Left lung (tissue), 10 donors: ENCODE data around the gene C13orf46. TPM values are rescaled to one million over a fixed set of nuclear protein-coding genes. Genes with fewer than 3 reads are reported as not detected.

Experiments
- ATAC-seq: fragments of 200-7000 bp; cut with Tn5 transposase; one replicate; pipeline ENCODE4 v1.9.1; 2020; ENCODE audit warnings: moderate library complexity
- DNase-seq, 4 donors: peaks; one replicate each; pipeline ENCODE4 v3.0.0-alpha.2; 2013 to 2020
- H3K27ac ChIP-seq, 2 donors: fragments of 200-600 bp; sonication (generic) in 1 of 2; one replicate each; pipeline versions ENCODE4 v1.5.0 to v1.8.0; 2020 to 2021
- H3K27me3 ChIP-seq, 2 donors: fragments of 200-600 bp; sonication (generic) in 1 of 2; one replicate each; pipeline versions ENCODE4 v1.5.0 to v1.8.0; 2020 to 2021
- H3K36me3 ChIP-seq, 2 donors: fragments of 200-600 bp; sonication (generic) in 1 of 2; one replicate each; pipeline versions ENCODE4 v1.5.0 to v1.8.0; 2020 to 2021
- H3K4me1 ChIP-seq, 2 donors: fragments of 200-600 bp; one replicate each; pipeline ENCODE4 v1.8.0; 2021
- H3K4me3 ChIP-seq, 2 donors: fragments of 200-600 bp; sonication (generic) in 1 of 2; one replicate each; pipeline versions ENCODE4 v1.5.0 to v1.8.0; 2020 to 2021; ENCODE audit warnings: mild to moderate bottlenecking in 1 of 2
- H3K9me3 ChIP-seq, 2 donors: fragments of 200-600 bp; sonication (generic) in 1 of 2; one replicate each; pipeline versions ENCODE4 v1.5.0 to v1.8.0; 2020 to 2021
- intact Hi-C, 2 donors: fragments of 100-400 bp; cut with DNase I; formaldehyde crosslinking; loops; one replicate each; pipeline versions ENCODE4 v1.11.2 to v1.14.2; 2022
- polyA plus RNA-seq, 6 donors: library from polyadenylated mRNA; unstranded; fragments of 120-200 nt; gene quantifications; one replicate each; pipeline ENCODE4 v1.2.1, GENCODE V29; 2013; ENCODE audit not compliant: insufficient read length in 6 of 6
- total RNA-seq, 2 donors: library from RNA; stranded (reverse); fragmentation: NEBNext Ultra II Directional; extraction: Animal tissue kit (Norgen Biotek cat#: 25700); gene quantifications; one replicate each; pipeline ENCODE4 v1.2.1, GENCODE V29; 2021
- TF ChIP-seq, protein P1 (sequence below), 2 donors: fragments of 200-600 bp; sonication (generic) in 1 of 2; IDR thresholded peaks; one replicate each; pipeline versions ENCODE4 v1.5.0 to v1.8.0; 2021; ENCODE audit warnings: antibody characterized with exemption in 2 of 2
- donor health status: DM: no; HTN: yes; CAD: no.
- donor health status: DM: no; HTN: no; CAD: no.

The C13orf46 gene
- total and polyA plus RNA-seq, 8 donors = 0.10 to 7.5 (median 0.29) TPM

GRCh38 chr13:113974304-113975281 is 717 bp upstream of the C13orf46 start:
- no peak overlapping the region for H3K4me3 ChIP-seq
- DNase-seq (peak in 2 of 4 donors; percentile 25 to 73), ATAC-seq (no peak)
- intact Hi-C loops = no loop called here
- peaks cover 0 to 46% of the 10 kb centered on the region in 2 donors for H3K36me3 ChIP-seq
- H3K4me1 ChIP-seq = peaks cover 0 to 6% of the 10 kb centered on the region in 2 donors
- H3K27ac ChIP-seq = no peak overlapping the region
- H3K9me3 ChIP-seq = no peaks in the 10 kb centered on the region
- TF ChIP-seq, protein P1, sequence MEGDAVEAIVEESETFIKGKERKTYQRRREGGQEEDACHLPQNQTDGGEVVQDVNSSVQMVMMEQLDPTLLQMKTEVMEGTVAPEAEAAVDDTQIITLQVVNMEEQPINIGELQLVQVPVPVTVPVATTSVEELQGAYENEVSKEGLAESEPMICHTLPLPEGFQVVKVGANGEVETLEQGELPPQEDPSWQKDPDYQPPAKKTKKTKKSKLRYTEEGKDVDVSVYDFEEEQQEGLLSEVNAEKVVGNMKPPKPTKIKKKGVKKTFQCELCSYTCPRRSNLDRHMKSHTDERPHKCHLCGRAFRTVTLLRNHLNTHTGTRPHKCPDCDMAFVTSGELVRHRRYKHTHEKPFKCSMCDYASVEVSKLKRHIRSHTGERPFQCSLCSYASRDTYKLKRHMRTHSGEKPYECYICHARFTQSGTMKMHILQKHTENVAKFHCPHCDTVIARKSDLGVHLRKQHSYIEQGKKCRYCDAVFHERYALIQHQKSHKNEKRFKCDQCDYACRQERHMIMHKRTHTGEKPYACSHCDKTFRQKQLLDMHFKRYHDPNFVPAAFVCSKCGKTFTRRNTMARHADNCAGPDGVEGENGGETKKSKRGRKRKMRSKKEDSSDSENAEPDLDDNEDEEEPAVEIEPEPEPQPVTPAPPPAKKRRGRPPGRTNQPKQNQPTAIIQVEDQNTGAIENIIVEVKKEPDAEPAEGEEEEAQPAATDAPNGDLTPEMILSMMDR (IDR thresholded peaks at IDR 0.05) = no peak
- H3K27me3 ChIP-seq = no peaks in the 10 kb centered on the region

GRCh38 chr13:113972451-113973217 is 1.2 kb downstream of the C13orf46 start:
- intact Hi-C loops = no loop called here
- Histone ChIP-seq H3K9me3 (no peaks in the 10 kb centered on the region), H3K4me3 (no peak overlapping the region), H3K27me3 (no peaks in the 10 kb centered on the region), H3K36me3 (peaks cover 0 to 26% of the 10 kb centered on the region in 2 donors), H3K27ac (no peak overlapping the region), H3K4me1 (peaks cover 0 to 6% of the 10 kb centered on the region in 2 donors)
- ATAC-seq (no peak), DNase-seq (peak in 1 of 4 donors; percentile 25)
- TF ChIP-seq, protein P1 (IDR thresholded peaks at IDR 0.05) = no peak

- DNase-seq = peak in 2 of 4 donors; percentile 25 to 78
- Histone ChIP-seq H3K9me3 (no peaks in the 10 kb centered on the region), H3K27ac (peak overlapping the region; percentile 72 to 74), H3K4me1 (peaks cover 0 to 6% of the 10 kb centered on the region in 2 donors), H3K4me3 (no peak overlapping the region), H3K27me3 (no peaks in the 10 kb centered on the region), H3K36me3 (peaks cover 0 to 17% of the 10 kb centered on the region in 2 donors)
- no peak for ATAC-seq
- TF ChIP-seq, protein P1 (IDR thresholded peaks at IDR 0.05) = no peak
- intact Hi-C loops = no loop called here
Observed at GRCh38 chr13:113971471-113972231, 2.2 kb downstream of the C13orf46 start.

DNA sequence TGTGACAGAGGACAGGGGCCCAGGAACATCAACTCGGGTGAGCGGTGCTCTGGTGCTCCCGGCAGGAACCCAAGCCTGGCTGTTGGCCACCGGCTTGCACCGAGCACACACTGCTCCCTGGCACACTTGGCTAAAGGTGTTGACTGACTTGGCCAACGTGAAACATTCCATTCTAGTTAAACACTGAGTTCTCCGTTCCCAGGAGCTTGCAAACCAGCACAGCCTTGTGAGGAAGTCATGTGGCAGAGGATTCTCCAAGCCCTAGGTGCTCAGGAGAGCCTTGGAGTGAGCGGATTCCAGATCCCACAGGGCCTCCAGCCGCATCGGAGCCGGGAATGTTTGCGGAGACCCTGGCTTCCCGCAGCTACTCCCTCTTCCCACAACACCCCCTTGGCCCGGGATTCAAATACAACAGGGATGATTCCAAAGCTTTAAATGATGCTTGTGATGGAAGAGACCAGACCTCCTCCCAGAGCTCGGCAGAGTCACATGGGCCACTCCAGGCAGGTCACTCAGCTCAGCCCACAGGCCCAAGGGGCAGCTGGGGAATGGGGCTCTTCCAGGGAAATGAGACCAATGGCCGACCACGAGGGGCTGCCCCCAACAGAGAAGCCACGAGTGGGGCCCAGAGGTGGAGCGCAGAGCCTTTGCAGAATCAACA is 2.9 kb downstream of the C13orf46 start:
- Histone ChIP-seq H3K4me1 (peaks cover 0 to 6% of the 10 kb centered on the region in 2 donors), H3K9me3 (no peaks in the 10 kb centered on the region), H3K27me3 (no peaks in the 10 kb centered on the region), H3K27ac (peak overlapping the region; percentile 74 to 76), H3K36me3 (peaks cover 0 to 16% of the 10 kb centered on the region in 2 donors), H3K4me3 (no peak overlapping the region)
- TF ChIP-seq, protein P1 (IDR thresholded peaks at IDR 0.05) = no peak
- ATAC-seq (peak; percentile 92), DNase-seq (peak in 3 of 4 donors; percentile 49 to 83 (median 62))
- intact Hi-C loops = no loop called here
